HAP-1 (cell line): ENCODE data around the gene LST1.

Experiments
- DNase-seq, 2 experiments: peaks; one replicate each; pipeline ENCODE4 v3.0.0-alpha.2; 2016 to 2020; ENCODE audit warnings: low spot score in 2 of 2
- H3K27me3 ChIP-seq: fragments of 250-450 bp; sonication (Bioruptor Pico); 2 replicates; pipeline ENCODE4 v1.5.1; 2020; ENCODE audit warnings: low read depth, mild to moderate bottlenecking, moderate library complexity
- H3K36me3 ChIP-seq: fragments of 250-450 bp; sonication (Bioruptor Pico); replicated peaks from 2 replicates; pipeline ENCODE4 v1.5.1; 2020; ENCODE audit warnings: mild to moderate bottlenecking
- H3K4me1 ChIP-seq: fragments of 250-450 bp; sonication (Bioruptor Pico); 2 replicates; pipeline ENCODE4 v1.5.1; 2020; ENCODE audit warnings: mild to moderate bottlenecking
- H3K4me3 ChIP-seq: fragments of 250-450 bp; sonication (Bioruptor Pico); 2 replicates; pipeline ENCODE4 v1.5.1; 2020; ENCODE audit warnings: mild to moderate bottlenecking, moderate library complexity
- H3K9me3 ChIP-seq: fragments of 250-450 bp; sonication (Bioruptor Pico); 2 replicates; pipeline ENCODE4 v1.5.1; 2020; ENCODE audit warnings: mild to moderate bottlenecking, moderate library complexity
- in situ Hi-C: fragments of 300-500 bp; cut with MboI; formaldehyde crosslinking; loops from 3 replicates; pipeline ENCODE4 v1.14.3; 2020; ENCODE audit warnings: low sequenced_read_pairs, inconsistent platforms, mixed read lengths

Gene LST1

GRCh38 chr6:31626952-31627351 is 40.9 kb downstream of the LST1 start:
- H3K36me3 ChIP-seq = peaks cover 99% of the 10 kb centered on the region
- peaks cover 8% of the 10 kb centered on the region for H3K4me1 ChIP-seq
- no peak overlapping the region for H3K4me3 ChIP-seq
- H3K27me3 ChIP-seq = no peaks in the 10 kb centered on the region
- in situ Hi-C loops = loop anchor here (25.0 kb wide), 1 partner anchor 1040 kb away; no protein-coding TSS in a partner anchor
- H3K9me3 ChIP-seq = no peaks in the 10 kb centered on the region
- DNase-seq = no peak

GRCh38 chr6:31627690-31628287 is 41.7 kb downstream of the LST1 start:
- DNase-seq = no peak
- Histone ChIP-seq H3K9me3 (no peaks in the 10 kb centered on the region), H3K4me1 (peaks cover 1% of the 10 kb centered on the region), H3K4me3 (no peak overlapping the region), H3K27me3 (no peaks in the 10 kb centered on the region), H3K36me3 (peaks cover 99% of the 10 kb centered on the region)
- in situ Hi-C loops = loop anchor here (25.0 kb wide), 1 partner anchor 1040 kb away; no protein-coding TSS in a partner anchor

GRCh38 chr6:31629014-31629413 is 42.9 kb downstream of the LST1 start:
- no peak for DNase-seq
- peaks cover 99% of the 10 kb centered on the region for H3K36me3 ChIP-seq
- no peaks in the 10 kb centered on the region for H3K9me3 ChIP-seq
- in situ Hi-C loops = loop anchor here (25.0 kb wide), 1 partner anchor 1042 kb away; no protein-coding TSS in a partner anchor
- H3K4me3 ChIP-seq = no peak overlapping the region
- H3K4me1 ChIP-seq = no peaks in the 10 kb centered on the region
- H3K27me3 ChIP-seq = no peaks in the 10 kb centered on the region

- Histone ChIP-seq H3K27me3 (no peaks in the 10 kb centered on the region), H3K9me3 (no peaks in the 10 kb centered on the region), H3K36me3 (peaks cover 99% of the 10 kb centered on the region), H3K4me1 (no peaks in the 10 kb centered on the region), H3K4me3 (no peak overlapping the region)
- in situ Hi-C loops = loop anchor here (25.0 kb wide), 1 partner anchor 1043 kb away; no protein-coding TSS in a partner anchor
- no peak for DNase-seq
These were observed 44.3 kb downstream of the LST1 start for GRCh38 chr6:31630177-31630934.

- Histone ChIP-seq H3K27me3 (no peaks in the 10 kb centered on the region), H3K4me1 (no peaks in the 10 kb centered on the region), H3K9me3 (no peaks in the 10 kb centered on the region), H3K4me3 (no peak overlapping the region), H3K36me3 (peaks cover 99% of the 10 kb centered on the region)
- DNase-seq = no peak
- in situ Hi-C loops = loop anchor here (25.0 kb wide), 1 partner anchor 1044 kb away; no protein-coding TSS in a partner anchor
These were observed 45.1 kb downstream of the LST1 start for GRCh38 chr6:31631209-31631608.

GRCh38 chr6:31631681-31632278 is 45.7 kb downstream of the LST1 start:
- peaks cover 99% of the 10 kb centered on the region for H3K36me3 ChIP-seq
- in situ Hi-C loops = loop anchor here (25.0 kb wide), 1 partner anchor 1044 kb away; no protein-coding TSS in a partner anchor

GRCh38 chr6:31632279-31632946 is 46.3 kb downstream of the LST1 start:
- peaks cover 99% of the 10 kb centered on the region for H3K36me3 ChIP-seq
- no peaks in the 10 kb centered on the region for H3K27me3 ChIP-seq
- H3K9me3 ChIP-seq = no peaks in the 10 kb centered on the region
- no peaks in the 10 kb centered on the region for H3K4me1 ChIP-seq
- no peak overlapping the region for H3K4me3 ChIP-seq
- in situ Hi-C loops = loop anchor here (25.0 kb wide), 1 partner anchor 1045 kb away; no protein-coding TSS in a partner anchor
- no peak for DNase-seq

More at GRCh38 chr6:31631681-31632278, 45.7 kb downstream of the LST1 start:
- H3K4me1 ChIP-seq = no peaks in the 10 kb centered on the region
- no peaks in the 10 kb centered on the region for H3K9me3 ChIP-seq
- no peak for DNase-seq
- H3K4me3 ChIP-seq = no peak overlapping the region
- no peaks in the 10 kb centered on the region for H3K27me3 ChIP-seq

- Histone ChIP-seq H3K9me3 (no peaks in the 10 kb centered on the region), H3K4me1 (no peaks in the 10 kb centered on the region), H3K27me3 (no peaks in the 10 kb centered on the region), H3K36me3 (peaks cover 97% of the 10 kb centered on the region), H3K4me3 (no peak overlapping the region)
- no peak for DNase-seq
- in situ Hi-C loops = loop anchor here (25.0 kb wide), 1 partner anchor 1046 kb away; no protein-coding TSS in a partner anchor
These were observed 47.4 kb downstream of the LST1 start for GRCh38 chr6:31633447-31633846.

GRCh38 chr6:31634131-31634530 is 48.1 kb downstream of the LST1 start:
- Histone ChIP-seq H3K27me3 (no peaks in the 10 kb centered on the region), H3K4me1 (no peaks in the 10 kb centered on the region), H3K36me3 (peaks cover 94% of the 10 kb centered on the region), H3K4me3 (no peak overlapping the region), H3K9me3 (no peaks in the 10 kb centered on the region)
- in situ Hi-C loops = loop anchor here (25.0 kb wide), 1 partner anchor 1047 kb away; no protein-coding TSS in a partner anchor
- DNase-seq = no peak

- H3K36me3 ChIP-seq = peaks cover 95% of the 10 kb centered on the region
- DNase-seq = no peak
- H3K27me3 ChIP-seq = no peaks in the 10 kb centered on the region
- no peaks in the 10 kb centered on the region for H3K9me3 ChIP-seq
- in situ Hi-C loops = loop anchor here (25.0 kb wide), 1 partner anchor 1048 kb away; no protein-coding TSS in a partner anchor
- H3K4me1 ChIP-seq = no peaks in the 10 kb centered on the region
- H3K4me3 ChIP-seq = no peak overlapping the region
These were observed 49.0 kb downstream of the LST1 start for GRCh38 chr6:31634969-31635575.

- H3K27me3 ChIP-seq = no peaks in the 10 kb centered on the region
- H3K4me3 ChIP-seq = no peak overlapping the region
- H3K9me3 ChIP-seq = no peaks in the 10 kb centered on the region
- peaks cover 95% of the 10 kb centered on the region for H3K36me3 ChIP-seq
- no peak for DNase-seq
- in situ Hi-C loops = loop anchor here (25.0 kb wide), 1 partner anchor 1050 kb away; no protein-coding TSS in a partner anchor
- no peaks in the 10 kb centered on the region for H3K4me1 ChIP-seq
These were observed 50.9 kb downstream of the LST1 start for GRCh38 chr6:31636698-31637596.
